HepG2 (cell line): ENCODE results near the gene ATG4B. TPM values are rescaled to one million over a fixed set of nuclear protein-coding genes. Genes with fewer than 3 reads are reported as not detected.

Experiments used
- JDP2 ChIP-seq: sonication (generic); formaldehyde crosslinking; IDR thresholded peaks from 2 replicates; pipeline ENCODE4 v1.8.1; 2022; ENCODE audit warnings: missing genetic modification reagents, borderline replicate concordance
- KAT8 ChIP-seq: IDR thresholded peaks from 2 replicates; pipeline ENCODE4 v1.6.1; 2016; ENCODE audit warnings: missing genetic modification reagents, missing compliant biosample characterization
- MTERF4 ChIP-seq: sonication (generic); formaldehyde crosslinking; IDR thresholded peaks from 2 replicates; pipeline ENCODE4 v1.8.0; 2023; ENCODE audit warnings: mild to moderate bottlenecking, missing genetic modification reagents
- MXD4 ChIP-seq: IDR thresholded peaks from 2 replicates; pipeline ENCODE4 v1.6.1; 2016; ENCODE audit warnings: mild to moderate bottlenecking, missing biosample characterization, missing genetic modification reagents
- PITX1 ChIP-seq: sonication (generic); formaldehyde crosslinking; IDR thresholded peaks from 2 replicates; pipeline ENCODE4 v1.5.1; 2020; ENCODE audit warnings: mild to moderate bottlenecking, missing genetic modification reagents
- POGZ ChIP-seq: sonication (generic); formaldehyde crosslinking; IDR thresholded peaks from 2 replicates; pipeline ENCODE4 v1.4.0; 2020; ENCODE audit warnings: mild to moderate bottlenecking, missing genetic modification reagents
- SMAD3 ChIP-seq: sonication (generic); formaldehyde crosslinking; IDR thresholded peaks from 2 replicates; pipeline ENCODE4 v1.4.0; 2020; ENCODE audit warnings: missing genetic modification reagents
- ZHX2 ChIP-seq, 2 experiments: sonication (generic) in 1 of 2; formaldehyde crosslinking in 1 of 2; IDR thresholded peaks; 2 replicates each; pipeline versions ENCODE4 v1.6.1 to v1.9.0; 2014 to 2022; ENCODE audit warnings: antibody characterized with exemption in 1 of 2, borderline replicate concordance in 1 of 2, inconsistent platforms in 1 of 2, low read depth in 1 of 2, missing genetic modification reagents in 1 of 2
- ZNF121 ChIP-seq: sonication (generic); formaldehyde crosslinking; IDR thresholded peaks from 2 replicates; pipeline ENCODE4 v1.5.0; 2020; ENCODE audit warnings: mild to moderate bottlenecking, missing genetic modification reagents
- ZNF333 ChIP-seq: sonication (generic); formaldehyde crosslinking; IDR thresholded peaks from 2 replicates; pipeline ENCODE4 v1.4.0; 2020; ENCODE audit warnings: mild to moderate bottlenecking, missing genetic modification reagents, borderline replicate concordance
- ZNF710 ChIP-seq: sonication (generic); formaldehyde crosslinking; IDR thresholded peaks from 2 replicates; pipeline ENCODE4 v1.5.0; 2020; ENCODE audit warnings: mild to moderate bottlenecking, missing genetic modification reagents, borderline replicate concordance
- ZZZ3 ChIP-seq: sonication (generic); formaldehyde crosslinking; IDR thresholded peaks from 2 replicates; pipeline ENCODE4 v1.4.0; 2020; ENCODE audit warnings: missing genetic modification reagents, mild to moderate bottlenecking, borderline replicate concordance
- polyA plus RNA-seq, 8 experiments: library from polyadenylated mRNA; depleted of rRNA in 3 of 8; stranded (reverse) in 7 of 8; unstranded in 1 of 8; fragments of >200 nt; fragmentation: Illumina TruSeq in 4 of 8; extraction: Trizol in 4 of 8; gene quantifications; 2 replicates each; pipeline versions ENCODE4 v1.2.1 to v1.2.3, GENCODE V29; 2011 to 2016; ENCODE audit warnings: low read depth in 4 of 8, missing spikeins in 1 of 8, mixed read lengths in 1 of 8; ENCODE audit not compliant: insufficient read depth in 1 of 8
- total RNA-seq, 5 experiments: library from RNA; depleted of rRNA; stranded (reverse); fragments of >200 nt; fragmentation: Illumina TruSeq; extraction: Trizol; gene quantifications; 2 replicates each; pipeline ENCODE4 v1.2.3, GENCODE V29; 2016; ENCODE audit warnings: low read depth in 1 of 5
- TF ChIP-seq, protein P1 (sequence below): sonication (generic); formaldehyde crosslinking; IDR thresholded peaks from 2 replicates; pipeline ENCODE4 v1.4.0; 2020; ENCODE audit warnings: mild to moderate bottlenecking, low read depth, missing genetic modification reagents
- TF ChIP-seq, protein P2 (sequence below): sonication (generic); formaldehyde crosslinking; IDR thresholded peaks from 2 replicates; pipeline ENCODE4 v1.4.0; 2020; ENCODE audit warnings: missing genetic modification reagents

Gene ATG4B
- total and polyA plus RNA-seq, 2 of the 13 experiments (the other 11 are each of a cell fraction or from before 2014, with no cell fraction given): 95.5 to 239 TPM

DNA sequence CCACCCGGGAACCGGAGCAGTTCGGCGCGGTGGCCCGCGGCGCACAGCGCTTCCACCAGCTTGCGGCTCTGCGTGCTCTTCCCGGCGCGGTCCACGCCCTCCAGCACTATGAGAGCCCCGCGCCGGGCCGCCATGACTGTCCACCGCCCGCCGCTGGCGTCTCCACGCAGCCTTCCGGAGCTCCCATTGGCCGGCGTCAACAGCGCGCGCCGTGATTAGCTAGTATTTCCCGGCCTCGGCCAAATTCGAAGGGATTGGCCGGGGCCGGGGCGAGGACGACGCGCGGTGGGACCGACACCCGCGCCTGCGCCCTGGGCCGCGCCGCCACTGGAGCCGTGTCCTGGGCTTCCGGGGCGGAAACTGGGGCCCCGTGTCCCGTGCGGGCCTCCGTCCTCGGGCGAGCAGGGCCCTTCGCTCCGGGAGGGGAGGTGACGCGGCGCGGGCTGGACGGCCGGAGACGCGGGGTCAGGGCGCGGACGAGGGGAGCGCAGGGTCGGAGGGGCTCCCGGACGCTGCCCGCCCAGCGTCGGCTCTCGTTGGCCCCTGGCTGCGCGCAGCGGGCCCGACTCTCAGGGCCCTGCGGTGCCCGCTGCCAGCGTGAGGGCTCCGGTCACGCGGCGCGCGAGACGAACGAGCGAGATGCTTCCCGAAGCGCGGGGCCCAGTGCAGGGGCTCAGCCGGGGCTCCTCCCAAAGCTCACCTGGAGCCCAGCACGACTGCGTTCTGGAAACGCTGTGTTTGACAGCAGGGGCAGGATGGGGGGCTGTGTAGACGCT lies 49.3 kb downstream of the ATG4B start, which contains the start of gene DTYMK (continued):
- TF ChIP-seq ZZZ3 (peak; percentile 71; the same call in 1 of the 2 replicates), SMAD3 (peak; percentile 37; the same call in 1 of the 2 replicates), KAT8 (CRISPR knock-in tag) (peak; percentile 87), ZNF710 (CRISPR knock-in tag) (peak; percentile 72; the same call in 1 of the 2 replicates), POGZ (CRISPR knock-in tag) (peak; percentile 90), ZHX2 (IDR thresholded peaks at IDR 0.05; ENCODE audit: low read depth) (peak; percentile 88), ZHX2 (CRISPR knock-in tag; IDR thresholded peaks at IDR 0.05; ENCODE audit: borderline replicate concordance) (peak; percentile 78; the same call in 1 of the 2 replicates), ZNF333 (CRISPR knock-in tag) (0 out of 2 replicates have a peak, but pooled peaks have one; percentile 72), JDP2 (CRISPR knock-in tag) (peak; percentile 81; the same call in 1 of the 2 replicates), ZNF121 (CRISPR knock-in tag) (peak; percentile 66), PITX1 (CRISPR knock-in tag) (no peak), MTERF4 (peak; percentile 83; the same call in 1 of the 2 replicates), MXD4 (CRISPR knock-in tag) (peak; percentile 78)
- TF ChIP-seq, protein P1, sequence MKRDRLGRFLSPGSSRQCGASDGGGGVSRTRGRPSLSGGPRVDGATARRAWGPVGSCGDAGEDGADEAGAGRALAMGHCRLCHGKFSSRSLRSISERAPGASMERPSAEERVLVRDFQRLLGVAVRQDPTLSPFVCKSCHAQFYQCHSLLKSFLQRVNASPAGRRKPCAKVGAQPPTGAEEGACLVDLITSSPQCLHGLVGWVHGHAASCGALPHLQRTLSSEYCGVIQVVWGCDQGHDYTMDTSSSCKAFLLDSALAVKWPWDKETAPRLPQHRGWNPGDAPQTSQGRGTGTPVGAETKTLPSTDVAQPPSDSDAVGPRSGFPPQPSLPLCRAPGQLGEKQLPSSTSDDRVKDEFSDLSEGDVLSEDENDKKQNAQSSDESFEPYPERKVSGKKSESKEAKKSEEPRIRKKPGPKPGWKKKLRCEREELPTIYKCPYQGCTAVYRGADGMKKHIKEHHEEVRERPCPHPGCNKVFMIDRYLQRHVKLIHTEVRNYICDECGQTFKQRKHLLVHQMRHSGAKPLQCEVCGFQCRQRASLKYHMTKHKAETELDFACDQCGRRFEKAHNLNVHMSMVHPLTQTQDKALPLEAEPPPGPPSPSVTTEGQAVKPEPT (CRISPR knock-in tag): peak; percentile 22; the same call in 1 of the 2 replicates
- TF ChIP-seq, protein P2, sequence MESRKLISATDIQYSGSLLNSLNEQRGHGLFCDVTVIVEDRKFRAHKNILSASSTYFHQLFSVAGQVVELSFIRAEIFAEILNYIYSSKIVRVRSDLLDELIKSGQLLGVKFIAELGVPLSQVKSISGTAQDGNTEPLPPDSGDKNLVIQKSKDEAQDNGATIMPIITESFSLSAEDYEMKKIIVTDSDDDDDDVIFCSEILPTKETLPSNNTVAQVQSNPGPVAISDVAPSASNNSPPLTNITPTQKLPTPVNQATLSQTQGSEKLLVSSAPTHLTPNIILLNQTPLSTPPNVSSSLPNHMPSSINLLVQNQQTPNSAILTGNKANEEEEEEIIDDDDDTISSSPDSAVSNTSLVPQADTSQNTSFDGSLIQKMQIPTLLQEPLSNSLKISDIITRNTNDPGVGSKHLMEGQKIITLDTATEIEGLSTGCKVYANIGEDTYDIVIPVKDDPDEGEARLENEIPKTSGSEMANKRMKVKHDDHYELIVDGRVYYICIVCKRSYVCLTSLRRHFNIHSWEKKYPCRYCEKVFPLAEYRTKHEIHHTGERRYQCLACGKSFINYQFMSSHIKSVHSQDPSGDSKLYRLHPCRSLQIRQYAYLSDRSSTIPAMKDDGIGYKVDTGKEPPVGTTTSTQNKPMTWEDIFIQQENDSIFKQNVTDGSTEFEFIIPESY (CRISPR knock-in tag): no peak; the same call in 1 of the 2 replicates
